ENCODE measurements around the gene RPL15. TPM values are rescaled to one million over a fixed set of nuclear protein-coding genes. Genes with fewer than 3 reads are reported as not detected.

Gene RPL15
- total and polyA plus RNA-seq, 2 of the 8 experiments (the other 6 are each of a cell fraction or from before 2014, with no cell fraction given), result 2,819 to 6,473 TPM

DNA sequence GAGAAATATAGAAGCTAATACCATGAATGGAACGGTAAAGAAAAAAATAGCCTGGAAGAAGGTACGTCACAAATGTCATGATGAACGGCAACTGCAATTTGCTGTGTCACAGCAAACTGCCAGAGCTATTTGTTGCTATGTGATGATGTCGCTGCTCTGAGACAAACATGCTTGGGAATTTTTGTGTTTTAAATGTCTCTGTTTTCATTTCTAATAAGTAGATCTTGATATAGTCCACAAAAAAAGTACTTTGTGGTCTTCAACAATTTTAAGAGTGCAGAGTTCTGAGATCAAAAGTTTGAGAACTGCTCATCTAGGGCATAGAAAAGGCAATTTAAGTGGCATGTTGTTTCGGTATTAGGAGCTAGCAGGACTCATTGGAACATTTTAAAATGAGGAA, 23.8 kb downstream of the RPL15 start:
- H3K14ac ChIP-seq (ENCODE audit: insufficient read length), result no peak overlapping the region
- H2BK5ac ChIP-seq (ENCODE audit: low read depth, low read length), result no peak overlapping the region
- no peak overlapping the region for H2AFZ ChIP-seq (ENCODE audit: low read length)
- H4K5ac ChIP-seq (ENCODE audit: insufficient read length, low read depth, low read length), result no peak overlapping the region
- no peak overlapping the region for H3K18ac ChIP-seq (ENCODE audit: extremely low read depth, low read length)
- no peak overlapping the region for H3K27ac ChIP-seq (ENCODE audit: low read depth, low read length)
- no peak overlapping the region for H3K9ac ChIP-seq (replicated peaks in 1 of 4; ENCODE audit: extremely low read depth in 1 of 4, low read depth in 3 of 4, low read length in 3 of 4)
- H3K4me1 ChIP-seq (replicated peaks in 1 of 4; ENCODE audit: control insufficient read depth in 3 of 4, insufficient read depth in 4 of 4, low read length in 3 of 4), result peaks cover 2 to 8% (median 5%) of the 10 kb centered on the region in 4 experiments; a peak in 6 of 7 replicates
- no peak for FAIRE-seq
- no peak overlapping the region for H3K56ac ChIP-seq (replicated peaks; ENCODE audit: insufficient read length, low read depth, low read length)
- no peak overlapping the region for H3K23ac ChIP-seq (ENCODE audit: insufficient read length)
- H4K20me1 ChIP-seq (replicated peaks in 1 of 2; ENCODE audit: control insufficient read depth in 1 of 2, insufficient read depth in 2 of 2, low read length in 2 of 2), result no peaks in the 10 kb centered on the region
- no peak overlapping the region for H2AK5ac ChIP-seq (ENCODE audit: low read depth, low read length)
- no peaks in the 10 kb centered on the region; a peak in 1 of 7 replicates for H3K27me3 ChIP-seq (replicated peaks in 1 of 4; ENCODE audit: control insufficient read depth in 3 of 4, extremely low read depth in 1 of 4, insufficient read depth in 3 of 4, low read length in 3 of 4)
- H3K79me1 ChIP-seq (ENCODE audit: low read depth, low read length), result no peaks in the 10 kb centered on the region
- H2BK15ac ChIP-seq (ENCODE audit: low read length), result no peak overlapping the region
- ChIA-PET CTCF (ENCODE audit: partially characterized antibody) (interaction anchor here (0.9 to 1.8 kb wide), 2 partner anchors 14 to 52 kb away, joined by 3 to 5 read pairs; no protein-coding TSS in a partner anchor), POLR2A (ENCODE audit: partially characterized antibody) (interaction anchor here (1.6 to 19.1 kb wide), 2 partner anchors 11 to 20 kb away, joined by 3 to 363 read pairs; partner anchors contain the start of genes NKIRAS1 and RPL15)
- no peak overlapping the region for H2BK12ac ChIP-seq (ENCODE audit: low read depth, low read length)
- no peak overlapping the region for H2BK20ac ChIP-seq (ENCODE audit: low read length)
- no peak overlapping the region for H3K4me3 ChIP-seq (ENCODE audit: extremely low read depth in 1 of 4, insufficient read depth in 2 of 4, low read depth in 3 of 4, low read length in 4 of 4)
- H4K8ac ChIP-seq (ENCODE audit: extremely low read depth, insufficient read depth, low read length), result no peak overlapping the region
- no peaks in the 10 kb centered on the region; a peak in 1 of 8 replicates for H3K36me3 ChIP-seq (ENCODE audit: control insufficient read depth in 2 of 4, insufficient read depth in 4 of 4, low read length in 3 of 4)
- no peaks in the 10 kb centered on the region for H3K79me2 ChIP-seq (ENCODE audit: control insufficient read depth in 1 of 2, insufficient read depth in 2 of 2, low read length in 2 of 2)
- no peak overlapping the region for H4K91ac ChIP-seq (replicated peaks; ENCODE audit: insufficient read length, low read length)
- 79% methylated on average over 5 of the region's 5 CpGs; no CpG with 5 or more reads in 1 of the 2 experiments for WGBS, 2 experiments (ENCODE audit: extremely low coverage in 1 of 2, insufficient coverage in 1 of 2, insufficient read length in 1 of 2, insufficient replicate concordance in 2 of 2, low coverage in 1 of 2, low lambda C conversion rate in 2 of 2, missing lambda C conversion rate in 1 of 2)
- no peaks in the 10 kb centered on the region for H3K9me3 ChIP-seq (ENCODE audit: insufficient read depth in 2 of 2, low read depth in 1 of 2, low read length in 1 of 2)
- no peak overlapping the region for H2BK120ac ChIP-seq (replicated peaks; ENCODE audit: low read depth, low read length)
- H3K4me2 ChIP-seq (ENCODE audit: insufficient read depth in 1 of 2, low read depth in 2 of 2, low read length in 2 of 2), result no peak overlapping the region
- no peak overlapping the region for H3K4ac ChIP-seq (replicated peaks; ENCODE audit: insufficient read length, low read depth, low read length)
- peaks cover 5% of the 10 kb centered on the region for H3K23me2 ChIP-seq (ENCODE audit: low read depth, low read length)
- no peak for DNase-seq (ENCODE audit: low read depth in 1 of 2, low spot score in 2 of 2)
- TF ChIP-seq NANOG (IDR thresholded peaks at IDR 0.05; ENCODE audit: insufficient read depth, low read depth, low read length, poor library complexity, severe bottlenecking), result no peak
- TF ChIP-seq SIX5 (IDR thresholded peaks at IDR 0.05; ENCODE audit: low read depth, low read length), result no peak
- no peak for TF ChIP-seq FOSL1 (IDR thresholded peaks at IDR 0.05; ENCODE audit: insufficient read depth, low read depth, low read length)
- TF ChIP-seq, protein P1, sequence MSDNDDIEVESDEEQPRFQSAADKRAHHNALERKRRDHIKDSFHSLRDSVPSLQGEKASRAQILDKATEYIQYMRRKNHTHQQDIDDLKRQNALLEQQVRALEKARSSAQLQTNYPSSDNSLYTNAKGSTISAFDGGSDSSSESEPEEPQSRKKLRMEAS (IDR thresholded peaks at IDR 0.05), result no peak
- TF ChIP-seq, protein P2, sequence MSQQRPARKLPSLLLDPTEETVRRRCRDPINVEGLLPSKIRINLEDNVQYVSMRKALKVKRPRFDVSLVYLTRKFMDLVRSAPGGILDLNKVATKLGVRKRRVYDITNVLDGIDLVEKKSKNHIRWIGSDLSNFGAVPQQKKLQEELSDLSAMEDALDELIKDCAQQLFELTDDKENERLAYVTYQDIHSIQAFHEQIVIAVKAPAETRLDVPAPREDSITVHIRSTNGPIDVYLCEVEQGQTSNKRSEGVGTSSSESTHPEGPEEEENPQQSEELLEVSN (IDR thresholded peaks at IDR 0.05), result no peak
- TF ChIP-seq HDAC6 (IDR thresholded peaks at IDR 0.05; ENCODE audit: low read depth, low read length), result no peak
- TF ChIP-seq EZH2 (IDR thresholded peaks at IDR 0.05; ENCODE audit: low read depth, low read length, severe bottlenecking), result no peak
- TF ChIP-seq SIRT6 (IDR thresholded peaks at IDR 0.05; ENCODE audit: low read length), result no peak
- TF ChIP-seq TBP (IDR thresholded peaks at IDR 0.05; ENCODE audit: low read depth, low read length), result no peak
- TF ChIP-seq MAFK (IDR thresholded peaks at IDR 0.05; ENCODE audit: low read depth, low read length), result no peak
- no peak for TF ChIP-seq CHD1 (IDR thresholded peaks at IDR 0.05; ENCODE audit: low read depth, low read length)
- TF ChIP-seq SP4 (IDR thresholded peaks at IDR 0.05; ENCODE audit: low read length), result no peak
- no peak for TF ChIP-seq JUND (IDR thresholded peaks at IDR 0.05; ENCODE audit: low read length)
- TF ChIP-seq POU5F1 (IDR thresholded peaks at IDR 0.05; ENCODE audit: low read depth, low read length), result no peak

All from H1 (cell line).